ENCODE measurements around the gene ZNF189. TPM values are rescaled to one million over a fixed set of nuclear protein-coding genes. Genes with fewer than 3 reads are reported as not detected.

ZNF189 gene
- polyA plus RNA-seq, 2 of the 4 experiments (the other 2 are of a cell fraction), result 8.8 to 13.9 TPM

- Histone ChIP-seq H3K4me1 (0 out of 3 replicates have a peak, but pooled peaks cover 4% of the 10 kb centered on the region), H3K9me3 (peaks cover 7% of the 10 kb centered on the region; the same call in 1 of the 3 replicates), H3K4me3 (no peak overlapping the region), H3K27ac (no peak overlapping the region), H3K4me2 (no peak overlapping the region)
- ChIA-PET POLR2A (no interaction called here), CTCF (interaction anchor here (1.5 to 2.2 kb wide), 2 partner anchors 11 to 16 kb away, joined by 3 to 7 read pairs; no protein-coding TSS in a partner anchor)
- WGBS (ENCODE audit: missing lambda C conversion rate), result 41% methylated on average over 3 of the region's 3 CpGs
- TF ChIP-seq GATA3 (IDR thresholded peaks at IDR 0.05; ENCODE audit: borderline replicate concordance) (no peak), JUN (IDR thresholded peaks at IDR 0.05) (no peak), HEYL (CRISPR knock-in tag; IDR thresholded peaks at IDR 0.05) (no peak), MYC (IDR thresholded peaks at IDR 0.05; ENCODE audit: borderline replicate concordance, low read length) (no peak), EHMT2 (IDR thresholded peaks at IDR 0.05; ENCODE audit: low read depth) (no peak), ELK1 (IDR thresholded peaks at IDR 0.05; ENCODE audit: low read depth, low read length) (no peak), FOSB (CRISPR knock-in tag; IDR thresholded peaks at IDR 0.05) (no peak), BCL3 (IDR thresholded peaks at IDR 0.05) (no peak), NPAS2 (CRISPR knock-in tag; IDR thresholded peaks at IDR 0.05; ENCODE audit: borderline replicate concordance) (no peak), CHD4 (IDR thresholded peaks at IDR 0.05; ENCODE audit: borderline replicate concordance) (no peak), RNF2 (IDR thresholded peaks at IDR 0.05; ENCODE audit: borderline replicate concordance, low read depth) (no peak)
- ATAC-seq (no peak), DNase-seq (ENCODE audit: low read depth in 1 of 2, low spot score in 1 of 2) (no peak), FAIRE-seq (no peak)
Observed at GRCh38 chr9:101442736-101443135, 44.1 kb downstream of the ZNF189 start.

- H3K9me3 ChIP-seq, result peaks cover 7% of the 10 kb centered on the region; the same call in 1 of the 3 replicates
- H3K27ac ChIP-seq, result no peak overlapping the region
- FAIRE-seq (no peak), ATAC-seq (no peak), DNase-seq (ENCODE audit: low read depth in 1 of 2, low spot score in 1 of 2) (no peak)
- POLR2A ChIA-PET, result no interaction called here
- TF ChIP-seq PHF8 (IDR thresholded peaks at IDR 0.05; ENCODE audit: borderline replicate concordance, low read depth) (no peak), MYC (IDR thresholded peaks at IDR 0.05; ENCODE audit: borderline replicate concordance, low read length) (no peak), KDM5A (IDR thresholded peaks at IDR 0.05) (no peak), BHLHE40 (IDR thresholded peaks at IDR 0.05; ENCODE audit: low read depth, low read length) (no peak), HOXA7 (CRISPR knock-in tag; IDR thresholded peaks at IDR 0.05) (no peak), JUNB (IDR thresholded peaks at IDR 0.05) (no peak), ELK1 (IDR thresholded peaks at IDR 0.05; ENCODE audit: low read depth, low read length) (no peak)
- no peak overlapping the region for H3K4me2 ChIP-seq
- CTCF ChIA-PET, result interaction anchor here (1.5 to 2.2 kb wide), 2 partner anchors 12 to 15 kb away, joined by 3 to 7 read pairs; no protein-coding TSS in a partner anchor
- WGBS (ENCODE audit: missing lambda C conversion rate), result 71% methylated on average over 9 of the region's 9 CpGs
- H3K4me1 ChIP-seq, result 0 out of 3 replicates have a peak, but pooled peaks cover 4% of the 10 kb centered on the region
- H3K4me3 ChIP-seq, result no peak overlapping the region
Observed at GRCh38 chr9:101443364-101443771, 44.7 kb downstream of the ZNF189 start.

GRCh38 chr9:101445353-101446029, 46.8 kb downstream of the ZNF189 start:
- POLR2A ChIA-PET, result no interaction called here
- no peak for ATAC-seq
- CTCF ChIA-PET, result interaction anchor here (0.7 to 1.7 kb wide), 6 partner anchors 23 to 326 kb away, joined by 3 to 14 read pairs (median 3); a partner anchor contains a TSS

More at GRCh38 chr9:101445353-101446029, 46.8 kb downstream of the ZNF189 start:
- 0 out of 3 replicates have a peak, but pooled peaks cover 4% of the 10 kb centered on the region for H3K4me1 ChIP-seq
- peak; percentile 20 to 41; a peak in 3 of 4 replicates for TF ChIP-seq CEBPB (IDR thresholded peaks at IDR 0.05)
- TF ChIP-seq NR3C1 (IDR thresholded peaks at IDR 0.05), result no peak
- no peak for TF ChIP-seq CBX2 (IDR thresholded peaks at IDR 0.05; ENCODE audit: borderline replicate concordance, low read depth)
- H3K4me2 ChIP-seq, result peak overlapping the region; percentile 83
- WGBS (ENCODE audit: missing lambda C conversion rate), result 28% methylated on average over 5 of the region's 5 CpGs
- FAIRE-seq (no peak), DNase-seq (ENCODE audit: low read depth in 1 of 2, low spot score in 1 of 2) (no peak)
- peak overlapping the region; percentile 32 for H3K4me3 ChIP-seq
- peaks cover 7% of the 10 kb centered on the region; the same call in 1 of the 3 replicates for H3K9me3 ChIP-seq
- H3K27ac ChIP-seq, result peak overlapping the region; percentile 66 to 70

All from A549 (cell line).